Measurements from ENCODE around the gene LHFPL3.

GRCh38 chr7:104445393-104445792 is 117.0 kb downstream of the LHFPL3 start:
- TF ChIP-seq ESRRA (CRISPR knock-in tag; IDR thresholded peaks at IDR 0.05; ENCODE audit: low read depth): no peak
- TF ChIP-seq POGK (CRISPR knock-in tag; conservative IDR thresholded peaks at IDR 0.05): no peak
- TF ChIP-seq PCBP2 (optimal IDR thresholded peaks at IDR 0.05; ENCODE audit: low read depth, low read length, poor library complexity, severe bottlenecking): no peak
- no peak for TF ChIP-seq TOE1 (CRISPR knock-in tag; IDR thresholded peaks at IDR 0.05)
